Spleen (tissue), 11 donors: Measurements from ENCODE around the gene PLEKHA1. TPM values are rescaled to one million over a fixed set of nuclear protein-coding genes. Genes with fewer than 3 reads are reported as not detected.
A peak's percentile ranks its signal among the peaks of the same experiment; 100 is the strongest.

Experiments
- DNase-seq: peaks from one replicate; pipeline ENCODE4 v3.0.0-alpha.2; 2020
- H3K27ac ChIP-seq, 8 donors: fragments of 200-600 bp; sonication (generic) in 7 of 8; 1 replicate in 4 of 8; 2 replicates in 4 of 8; pipeline versions ENCODE4 v1.5.0 to v1.8.0; 2016 to 2021; ENCODE audit warnings: inconsistent platforms in 4 of 8, mild to moderate bottlenecking in 4 of 8, moderate library complexity in 1 of 8
- H3K27me3 ChIP-seq, 7 donors: fragments of 200-600 bp; sonication (generic) in 6 of 7; replicated peaks in 1 of 7; 1 replicate in 4 of 7; 2 replicates in 3 of 7; pipeline versions ENCODE4 v1.5.0 to v1.8.0; 2016 to 2021; ENCODE audit warnings: inconsistent platforms in 3 of 7, mild to moderate bottlenecking in 1 of 7
- H3K36me3 ChIP-seq, 6 donors: fragments of 200-600 bp; sonication (generic) in 5 of 6; 1 replicate in 4 of 6; 2 replicates in 2 of 6; pipeline versions ENCODE4 v1.5.0 to v1.8.0; 2016 to 2021; ENCODE audit warnings: inconsistent platforms in 2 of 6
- H3K4me1 ChIP-seq, 6 donors: fragments of 200-600 bp; sonication (generic) in 5 of 6; 1 replicate in 3 of 6; 2 replicates in 3 of 6; pipeline versions ENCODE4 v1.5.0 to v1.8.0; 2016 to 2021; ENCODE audit warnings: inconsistent platforms in 3 of 6
- H3K4me3 ChIP-seq, 8 donors: fragments of 200-600 bp; sonication (generic) in 7 of 8; 1 replicate in 4 of 8; 2 replicates in 4 of 8; pipeline versions ENCODE4 v1.5.0 to v1.8.0; 2016 to 2021; ENCODE audit warnings: inconsistent platforms in 4 of 8, mild to moderate bottlenecking in 4 of 8, moderate library complexity in 2 of 8
- H3K9me3 ChIP-seq, 8 donors: fragments of 200-600 bp; sonication (generic) in 7 of 8; 1 replicate in 4 of 8; 2 replicates in 4 of 8; pipeline versions ENCODE4 v1.5.0 to v1.8.0; 2016 to 2021; ENCODE audit warnings: inconsistent platforms in 4 of 8
- CTCF ChIP-seq, 11 experiments: fragments of 200-600 bp in 7 of 11; fragments of 450-650 bp in 4 of 11; sonication (generic) in 4 of 11; IDR thresholded peaks in 8 of 11; conservative IDR thresholded peaks in 3 of 11; 1 replicate in 7 of 11; 2 replicates in 4 of 11; pipeline versions ENCODE4 v1.4.0 to v1.8.0; 2016 to 2021; ENCODE audit warnings: antibody characterized with exemption in 11 of 11, inconsistent platforms in 4 of 11, mild to moderate bottlenecking in 1 of 11
- POLR2A ChIP-seq, 3 donors: fragments of 450-650 bp; IDR thresholded peaks; one replicate each; pipeline ENCODE4 v1.5.1; 2017; ENCODE audit warnings: antibody characterized with exemption in 3 of 3, mild to moderate bottlenecking in 1 of 3
- POLR2AphosphoS5 ChIP-seq, 3 donors: sonication (generic); formaldehyde crosslinking; IDR thresholded peaks; one replicate each; pipeline ENCODE4 v1.5.1; 2017; ENCODE audit warnings: antibody characterized with exemption in 3 of 3
- WGBS, 5 donors: extraction: QIAGEN DNeasy Blood & Tissue Kit in 3 of 5; methylation state at CpG; one replicate each; pipeline versions ENCODE4 v1.1.5 to v1.1.7; 2013 to 2018; 5-methylcytosine and 5-hydroxymethylcytosine counted together
- intact Hi-C: fragments of 100-400 bp; cut with DNase I; formaldehyde crosslinking; loops from one replicate; pipeline ENCODE4 v1.15.0; 2023; ENCODE audit warnings: low total_unique reads
- polyA plus RNA-seq, 3 donors: library from polyadenylated mRNA; stranded (reverse); fragments of 200-250 nt; gene quantifications; one replicate each; pipeline ENCODE4 v1.2.1, GENCODE V29; 2013
- total RNA-seq, 7 donors: library from RNA; depleted of rRNA in 3 of 7; stranded (reverse); fragments of >200 nt in 3 of 7; fragmentation: NEBNext Ultra II Directional in 4 of 7; extraction: Animal tissue kit (Norgen Biotek cat#: 25700) in 4 of 7; gene quantifications; one replicate each; pipeline versions ENCODE4 v1.1.0 to v1.2.1, GENCODE V29; 2016 to 2021
- donor health status: healthy with polysubstance abuse.
- donor health status: DM: no; HTN: no; CAD: no; lungs with moderate emphysema.
- donor health status: DM: no; HTN: no; CAD: no.
- donor health status: Bipolar disorder and iron deficiency.
- donor health status: healthy.
- donor health status: DM: no; HTN: no; CAD: no.
- donor health status: DM: yes; HTN: yes; CAD: no.

PLEKHA1 gene
- total and polyA plus RNA-seq, 10 donors, result 7.9 to 31.1 (median 22.1) TPM

GRCh38 chr10:122375679-122376160 is 1.2 kb downstream of the PLEKHA1 start:
- Histone ChIP-seq H3K9me3 (no peaks in the 10 kb centered on the region), H3K36me3 (no peaks in the 10 kb centered on the region), H3K27ac (peak overlapping the region; percentile 90 to 99 (median 94)), H3K27me3 (peaks cover 0 to 28% (median 0%) of the 10 kb centered on the region in 7 donors), H3K4me1 (peaks cover 11 to 40% (median 27%) of the 10 kb centered on the region in 6 donors), H3K4me3 (peak overlapping the region; percentile 60 to 98 (median 82))
- 3 to 7% (median 6%) methylated on average over 7 of the region's 7 CpGs for WGBS, 5 donors
- no peak for DNase-seq
- TF ChIP-seq POLR2A (IDR thresholded peaks at IDR 0.05) (no peak), POLR2AphosphoS5 (IDR thresholded peaks at IDR 0.05) (no peak), CTCF (IDR thresholded peaks at IDR 0.05 in 8 of 11, conservative IDR thresholded peaks at IDR 0.05 in 3 of 11) (no peak)
- intact Hi-C loops, result no loop called here

GRCh38 chr10:122376364-122376961 is 2.0 kb downstream of the PLEKHA1 start:
- no peak overlapping the region for H3K27ac ChIP-seq
- DNase-seq, result no peak
- no peaks in the 10 kb centered on the region for H3K9me3 ChIP-seq
- no peaks in the 10 kb centered on the region for H3K36me3 ChIP-seq
- H3K4me3 ChIP-seq, result peak overlapping the region in 3 of 8 donors; percentile 85 to 98 (median 88)
- H3K27me3 ChIP-seq, result peaks cover 0 to 28% (median 0%) of the 10 kb centered on the region in 7 donors
- intact Hi-C loops, result no loop called here
- H3K4me1 ChIP-seq, result peaks cover 11 to 40% (median 27%) of the 10 kb centered on the region in 6 donors
- TF ChIP-seq POLR2AphosphoS5 (IDR thresholded peaks at IDR 0.05) (no peak), CTCF (IDR thresholded peaks at IDR 0.05 in 8 of 11, conservative IDR thresholded peaks at IDR 0.05 in 3 of 11) (no peak), POLR2A (IDR thresholded peaks at IDR 0.05) (no peak)
- 72 to 88% (median 79%) methylated on average over 11 of the region's 11 CpGs for WGBS, 5 donors

- no peak for DNase-seq
- Histone ChIP-seq H3K27ac (no peak overlapping the region), H3K27me3 (peaks cover 0 to 8% (median 0%) of the 10 kb centered on the region in 7 donors), H3K36me3 (no peaks in the 10 kb centered on the region), H3K9me3 (no peaks in the 10 kb centered on the region), H3K4me1 (peaks cover 11 to 37% (median 20%) of the 10 kb centered on the region in 6 donors), H3K4me3 (no peak overlapping the region)
- intact Hi-C loops, result no loop called here
- WGBS, 5 donors, result 88 to 94% (median 91%) methylated on average over 5 of the region's 5 CpGs
- no peak for TF ChIP-seq POLR2A (IDR thresholded peaks at IDR 0.05)
- no peak for TF ChIP-seq POLR2AphosphoS5 (IDR thresholded peaks at IDR 0.05)
- TF ChIP-seq CTCF (IDR thresholded peaks at IDR 0.05 in 8 of 11, conservative IDR thresholded peaks at IDR 0.05 in 3 of 11), result no peak
These were observed 4.5 kb downstream of the PLEKHA1 start for GRCh38 chr10:122379041-122379440.

GRCh38 chr10:122379537-122379936 is 5.0 kb downstream of the PLEKHA1 start:
- Histone ChIP-seq H3K4me1 (peaks cover 11 to 35% (median 18%) of the 10 kb centered on the region in 6 donors), H3K27ac (no peak overlapping the region), H3K36me3 (no peaks in the 10 kb centered on the region), H3K27me3 (peaks cover 0 to 8% (median 0%) of the 10 kb centered on the region in 7 donors), H3K4me3 (no peak overlapping the region), H3K9me3 (no peaks in the 10 kb centered on the region)
- no peak for DNase-seq
- TF ChIP-seq POLR2AphosphoS5 (IDR thresholded peaks at IDR 0.05), result no peak
- TF ChIP-seq POLR2A (IDR thresholded peaks at IDR 0.05), result no peak
- TF ChIP-seq CTCF (IDR thresholded peaks at IDR 0.05 in 8 of 11, conservative IDR thresholded peaks at IDR 0.05 in 3 of 11), result no peak
- intact Hi-C loops, result no loop called here
- 84 to 94% (median 91%) methylated on average over 2 of the region's 2 CpGs for WGBS, 5 donors
